NCI-H69 (cell line): ENCODE data around the gene EFNA1.
"Not testable (repeated sequence)": the region's sequence is repeated elsewhere in the genome, so short reads cannot be mapped to it uniquely, and the experiment has no call there.

Experiments used
- DNase-seq: peaks from one replicate; lab custom pipeline; 2025; lab: John Stamatoyannopoulos, UW

EFNA1 gene

DNA sequence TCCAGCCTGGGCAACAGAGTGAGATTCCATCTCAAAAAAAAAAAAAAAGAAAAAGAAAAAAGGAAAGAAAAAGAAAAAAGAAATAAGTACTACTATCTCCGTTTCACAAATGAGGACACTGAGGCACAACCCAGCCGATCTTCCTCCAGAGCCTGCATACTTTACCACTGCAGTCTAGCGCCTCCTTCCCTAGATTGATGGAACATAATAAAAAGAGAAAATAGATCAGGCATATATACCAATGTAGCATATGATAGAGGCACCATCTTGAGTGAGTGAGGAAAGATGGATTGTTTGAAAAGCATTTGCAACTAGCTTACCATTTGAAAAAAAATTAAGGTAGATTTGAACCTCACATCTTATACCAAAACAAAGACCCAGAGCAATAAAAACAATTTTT, 17.8 kb downstream of the EFNA1 start:
- no peak for DNase-seq

DNA sequence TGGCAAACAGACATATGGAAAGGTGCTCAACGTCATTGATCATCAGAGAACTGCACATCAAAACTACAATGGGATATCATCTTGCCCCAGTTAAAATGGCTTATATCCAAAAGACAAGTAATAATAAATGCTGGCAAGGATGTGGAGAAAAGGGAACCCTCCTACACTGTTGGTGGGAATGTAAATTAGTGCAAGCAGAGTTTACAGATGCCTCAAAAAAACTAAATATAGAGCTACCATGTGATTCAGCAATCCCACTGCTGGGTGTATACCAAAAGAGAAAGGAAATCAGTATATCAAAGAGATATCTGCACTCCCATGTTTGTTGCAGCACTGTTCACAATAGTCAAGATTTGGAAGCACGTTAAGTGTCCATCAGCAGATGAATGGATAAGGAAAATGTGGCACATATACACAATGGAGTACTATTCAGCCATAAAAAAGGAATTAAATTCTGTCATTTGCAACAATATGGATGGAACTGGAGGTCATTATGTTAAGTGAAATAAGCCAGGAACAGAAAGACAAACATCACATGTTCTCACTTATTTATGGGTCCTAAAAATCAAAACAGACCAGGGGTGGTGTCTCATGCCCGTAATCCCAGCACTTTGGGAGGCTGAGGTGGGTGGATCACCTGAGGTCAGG, 28.4 kb downstream of the EFNA1 start:
- DNase-seq: not testable (repeated sequence)

DNA sequence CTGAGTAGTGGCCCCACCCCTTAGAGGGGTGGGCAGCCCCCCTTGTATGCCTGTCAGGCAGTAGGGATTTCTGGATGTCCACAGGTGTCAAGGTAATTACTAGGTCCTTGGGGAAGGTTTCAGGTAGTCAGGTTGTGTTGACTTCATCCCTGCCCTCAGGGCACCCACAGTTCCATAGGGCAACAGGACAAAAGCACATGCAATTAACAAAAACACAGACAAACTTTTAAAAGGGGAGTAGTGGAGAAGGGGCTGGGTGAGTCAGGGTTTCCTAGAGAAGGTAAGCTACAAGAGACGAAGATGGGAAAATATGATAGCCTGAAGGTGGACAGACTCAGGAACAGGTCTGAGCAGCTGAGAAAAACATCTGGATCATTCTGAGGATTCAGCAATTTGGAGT, 31.3 kb downstream of the EFNA1 start:
- DNase-seq: peak; percentile 90

GRCh38 chr1:155160128-155160527, 32.5 kb downstream of the EFNA1 start:
- DNase-seq: no peak

- DNase-seq: not testable (repeated sequence)
Observed at GRCh38 chr1:155162631-155163030, 35.0 kb downstream of the EFNA1 start.

DNA sequence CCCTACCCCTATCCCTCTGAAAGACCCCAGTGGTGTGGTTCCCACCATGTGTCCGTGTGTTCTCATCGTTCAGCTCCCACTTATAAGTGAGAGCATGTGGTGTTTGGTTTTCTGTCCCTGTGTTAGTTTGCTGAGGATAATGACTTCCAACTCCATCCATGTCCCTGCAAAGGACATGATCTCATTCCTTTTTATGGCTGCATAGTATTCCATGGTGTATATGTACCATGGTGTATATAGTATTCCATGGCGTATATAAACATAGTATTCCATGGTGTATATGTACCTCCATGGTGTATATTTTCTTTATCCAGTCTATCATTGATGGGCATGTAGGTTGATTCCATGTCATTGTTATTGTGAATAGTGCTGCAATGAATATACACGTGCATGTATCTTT, 36.1 kb downstream of the EFNA1 start:
- not testable (repeated sequence) for DNase-seq

DNA sequence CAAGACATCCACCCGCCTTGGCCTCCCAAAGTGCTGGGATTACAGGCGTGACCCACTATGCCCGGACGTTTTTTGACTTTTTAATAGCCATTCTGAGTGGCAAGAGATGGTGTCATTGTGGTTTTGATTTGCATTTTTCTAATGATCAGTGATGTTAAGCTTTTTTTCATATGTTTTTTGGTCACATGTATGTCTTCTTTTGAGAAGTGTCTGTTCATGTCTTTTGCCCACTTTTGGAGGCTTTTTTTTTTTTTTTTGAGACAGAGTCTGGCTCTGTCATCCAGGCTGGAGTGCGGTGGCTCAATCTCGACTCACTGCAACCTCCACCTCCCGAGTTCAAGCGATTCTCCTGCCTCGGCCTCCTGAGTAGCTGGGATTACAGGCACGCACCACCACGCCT, 36.9 kb downstream of the EFNA1 start:
- DNase-seq: not testable (repeated sequence)

DNA sequence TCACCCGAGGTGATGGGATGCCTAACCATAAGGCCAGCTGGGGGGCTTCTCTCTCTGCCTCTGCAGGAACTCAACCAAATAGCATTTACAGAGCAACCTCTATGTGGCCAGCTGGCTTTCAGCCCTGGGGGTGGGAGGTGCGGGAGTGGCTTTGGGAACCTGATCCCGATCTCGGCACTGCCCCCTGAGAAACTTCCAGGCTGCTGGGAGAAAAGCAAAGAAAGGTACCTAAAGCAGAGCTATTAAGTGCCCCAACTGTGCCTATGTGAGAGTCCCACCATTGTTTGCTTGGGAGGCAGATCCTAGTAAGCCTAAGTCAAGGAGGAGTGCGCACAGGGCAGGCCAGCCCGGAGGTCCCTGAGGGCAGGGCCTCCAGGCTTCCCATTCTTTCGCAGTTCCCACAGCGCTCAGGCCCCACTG, 38.4 kb downstream of the EFNA1 start:
- DNase-seq: peak; percentile 49

- DNase-seq: peak; percentile 97
Observed at GRCh38 chr1:155166471-155167165, 38.9 kb downstream of the EFNA1 start.

DNA sequence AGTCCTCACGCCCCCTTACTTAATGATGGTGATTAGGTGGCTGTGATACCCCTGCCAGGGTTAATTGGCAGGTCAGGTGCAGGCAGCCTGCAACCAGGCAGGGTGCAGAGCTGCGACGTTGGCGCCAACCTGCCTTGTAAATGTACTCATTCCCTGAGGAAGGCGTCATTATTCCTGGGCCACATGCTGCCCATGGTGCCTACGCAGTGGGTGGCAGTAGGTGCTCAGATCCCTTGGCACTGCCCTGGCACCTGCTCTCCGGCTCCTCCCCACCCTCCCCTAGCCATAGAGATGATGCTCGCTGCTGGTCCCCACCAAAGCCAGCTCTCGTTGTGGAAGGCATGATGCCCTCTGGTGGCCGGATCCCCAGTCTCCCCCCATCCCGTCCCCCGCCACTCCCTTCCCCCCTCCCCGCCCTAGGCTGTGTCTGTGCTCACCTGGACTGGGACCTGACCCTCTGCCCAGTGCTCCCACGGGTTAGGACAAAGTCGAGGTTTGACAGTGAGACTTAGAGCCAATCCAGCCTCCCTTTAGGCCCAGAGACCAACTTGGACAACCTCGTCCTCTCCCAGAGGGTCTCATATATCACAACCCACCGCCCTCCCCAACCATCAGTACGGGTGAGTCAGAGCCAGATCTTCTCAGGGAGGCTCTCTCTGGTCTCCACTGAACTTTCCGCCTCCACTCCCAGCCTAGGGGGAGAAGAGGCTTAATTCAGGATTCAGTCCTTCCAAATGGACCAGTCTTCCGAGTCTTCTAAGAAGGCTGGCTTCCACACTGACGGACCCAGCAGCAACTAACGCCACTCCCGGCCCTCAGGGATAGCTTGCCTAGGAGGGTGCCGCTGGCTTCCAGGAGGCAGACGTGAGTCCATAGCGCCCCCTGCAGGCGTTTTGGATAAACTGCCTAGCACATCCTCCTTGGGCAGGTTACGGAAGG, 39.8 kb downstream of the EFNA1 start:
- peak; percentile 99 for DNase-seq

DNA sequence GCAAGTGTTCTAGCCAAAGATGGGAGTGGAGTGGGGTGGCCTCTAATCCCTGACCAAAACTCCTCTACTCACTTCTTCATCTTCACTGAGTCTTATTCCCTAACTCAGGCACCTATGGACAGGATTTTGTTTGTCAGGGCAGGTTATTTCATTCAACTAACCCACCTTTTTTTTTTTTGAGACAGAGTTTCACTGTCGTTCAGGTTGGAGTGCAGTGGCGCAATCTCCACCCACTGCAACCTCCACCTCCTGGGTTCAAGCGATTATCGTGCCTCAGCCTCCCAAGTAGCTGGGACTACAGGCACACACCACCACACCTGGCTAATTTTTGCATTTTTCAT, 40.4 kb downstream of the EFNA1 start:
- DNase-seq: not testable (repeated sequence)

DNA sequence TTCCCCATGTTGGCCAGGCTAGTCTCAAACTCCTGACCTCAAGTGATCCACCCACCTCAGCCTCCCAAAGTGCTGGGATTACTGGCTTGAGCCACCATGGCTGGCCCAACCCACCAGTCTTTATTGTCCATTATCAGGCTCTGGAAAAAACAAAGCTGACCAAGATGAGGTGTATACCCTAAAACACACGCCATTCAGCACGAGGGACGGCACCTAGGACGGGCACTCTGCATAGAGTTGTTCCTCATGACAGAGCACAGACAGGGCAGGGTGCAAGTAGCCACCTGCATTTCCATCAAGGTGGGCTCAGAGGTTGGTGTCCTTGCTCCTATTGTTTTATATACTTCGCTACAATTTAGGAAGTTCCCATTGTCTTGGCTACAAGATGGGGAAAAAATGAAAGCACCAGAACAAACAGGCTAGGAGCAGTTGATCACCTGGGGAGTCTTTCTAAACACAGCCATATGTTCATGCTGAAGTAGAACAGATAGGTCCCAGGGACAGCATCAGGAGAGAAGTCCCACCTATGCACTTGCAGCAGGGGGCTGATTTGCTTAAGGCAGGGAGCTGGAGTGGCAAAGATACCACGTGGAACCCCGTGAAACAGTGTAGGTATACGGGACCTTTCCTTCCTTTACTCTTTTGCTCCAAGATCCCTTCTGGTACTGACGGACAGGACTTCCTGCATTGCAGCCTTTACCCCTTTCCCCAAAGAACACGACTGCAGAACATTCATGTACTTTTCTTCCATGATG, 41.0 kb downstream of the EFNA1 start:
- DNase-seq: peak; percentile 62

DNA sequence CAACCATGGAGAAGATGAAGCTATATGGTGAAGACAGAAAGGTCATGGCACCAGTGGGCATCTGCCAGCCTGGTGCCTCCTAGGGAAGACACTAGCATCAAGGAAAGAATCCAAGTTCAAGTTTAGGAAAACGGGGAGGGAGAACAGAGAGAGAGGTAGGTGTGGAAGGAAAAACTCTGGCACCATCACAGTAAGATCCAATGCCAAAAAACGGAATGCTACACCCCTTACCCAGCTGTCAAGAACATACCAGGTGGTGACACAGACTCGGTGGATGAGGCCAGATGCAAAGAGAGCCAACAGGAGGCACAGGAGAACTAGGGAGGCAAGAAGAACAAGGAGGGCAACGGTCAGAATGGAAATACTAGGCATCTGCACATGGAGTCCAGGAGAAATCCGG, 41.9 kb downstream of the EFNA1 start:
- DNase-seq: no peak

GRCh38 chr1:155170101-155170785, 42.6 kb downstream of the EFNA1 start:
- no peak for DNase-seq

DNA sequence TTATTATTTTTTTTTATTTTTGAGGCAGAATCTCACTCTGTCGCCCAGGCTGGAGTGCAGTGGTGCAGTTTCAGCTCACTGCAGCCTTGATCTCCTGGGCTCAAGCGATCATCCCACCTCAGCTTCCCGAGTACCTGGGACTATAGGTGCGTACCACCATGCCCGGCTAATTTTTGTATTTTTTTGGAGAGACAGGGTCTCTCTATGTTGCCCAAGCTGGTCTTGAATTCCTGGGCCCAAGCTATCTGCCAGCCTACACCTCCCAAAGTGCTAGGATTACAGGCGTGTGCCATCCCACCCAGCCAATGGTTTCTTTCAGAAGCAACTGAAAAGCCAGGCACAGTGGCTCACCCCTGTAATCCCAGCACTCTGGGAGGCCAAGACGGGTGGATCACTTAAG, 43.1 kb downstream of the EFNA1 start:
- DNase-seq: no peak

DNA sequence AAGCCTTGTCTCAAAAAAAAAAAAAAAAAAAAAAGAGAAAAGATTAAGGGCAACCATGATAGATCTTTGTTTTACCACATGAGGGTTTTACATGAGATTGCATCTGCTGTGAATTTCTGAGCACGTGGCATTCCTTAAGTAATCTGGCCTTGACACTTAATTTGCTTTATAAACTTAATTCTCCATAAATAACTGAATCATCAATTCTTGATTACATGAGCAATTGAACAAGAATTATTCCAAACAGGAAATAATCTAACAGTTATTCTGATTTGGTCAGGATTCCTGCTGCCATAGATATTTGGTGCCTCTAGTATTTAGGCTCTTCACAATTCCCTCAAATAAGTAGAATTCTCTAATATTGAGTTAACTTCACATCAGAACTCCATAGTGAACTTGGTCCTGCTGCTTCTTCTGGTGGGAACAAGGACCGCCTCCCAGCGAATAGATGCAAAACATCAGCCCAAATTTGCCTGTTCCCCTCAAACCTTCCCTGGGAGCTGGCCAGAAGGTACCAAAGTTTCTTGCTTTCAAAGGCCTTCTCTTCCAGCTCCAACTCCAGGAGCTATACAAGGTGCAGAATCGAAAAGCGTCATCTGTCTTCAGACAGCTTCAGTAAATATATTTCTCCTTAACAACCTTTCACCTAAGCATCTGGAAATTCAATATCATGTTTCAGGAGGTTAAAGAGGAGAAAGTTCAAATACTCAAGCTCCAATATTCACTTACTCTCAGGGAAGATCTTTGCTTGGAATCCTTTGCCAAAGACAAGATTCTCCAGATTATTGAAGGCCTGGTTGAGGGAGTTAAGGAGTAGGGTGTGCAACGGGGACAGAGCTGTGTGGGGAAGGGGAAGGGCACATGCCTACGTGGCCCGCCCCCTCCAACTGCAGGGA, 44.4 kb downstream of the EFNA1 start:
- DNase-seq: no peak

- peak; percentile 98 for DNase-seq
Observed at GRCh38 chr1:155172732-155173477, 45.2 kb downstream of the EFNA1 start, which contains the start of gene KRTCAP2. Gene KRTCAP2 (minus strand): TSS chr1:155173304. CDS start chr1:155173224, 80 bp downstream.

GRCh38 chr1:155173478-155174323, 46.0 kb downstream of the EFNA1 start, which contains the start of gene TRIM46:
Gene TRIM46 (plus strand): TSS chr1:155173849. CDS start chr1:155173967, 118 bp downstream.
- DNase-seq: peak; percentile 94
